HG02885 (cell line): ENCODE data around the gene CROCC.
A peak's percentile ranks its signal among the peaks of the same experiment; 100 is the strongest.
"Not testable (repeated sequence)": the region's sequence is repeated elsewhere in the genome, so short reads cannot be mapped to it uniquely, and the experiment has no call there.

Experiments used
- ATAC-seq: cut with Tn5 transposase; IDR thresholded peaks from one replicate; pipeline ENCODE4 v1.9.1; 2021; ENCODE audit warnings: mild to moderate bottlenecking; ENCODE audit not compliant: unreplicated experiment, poor library complexity

Gene CROCC

DNA sequence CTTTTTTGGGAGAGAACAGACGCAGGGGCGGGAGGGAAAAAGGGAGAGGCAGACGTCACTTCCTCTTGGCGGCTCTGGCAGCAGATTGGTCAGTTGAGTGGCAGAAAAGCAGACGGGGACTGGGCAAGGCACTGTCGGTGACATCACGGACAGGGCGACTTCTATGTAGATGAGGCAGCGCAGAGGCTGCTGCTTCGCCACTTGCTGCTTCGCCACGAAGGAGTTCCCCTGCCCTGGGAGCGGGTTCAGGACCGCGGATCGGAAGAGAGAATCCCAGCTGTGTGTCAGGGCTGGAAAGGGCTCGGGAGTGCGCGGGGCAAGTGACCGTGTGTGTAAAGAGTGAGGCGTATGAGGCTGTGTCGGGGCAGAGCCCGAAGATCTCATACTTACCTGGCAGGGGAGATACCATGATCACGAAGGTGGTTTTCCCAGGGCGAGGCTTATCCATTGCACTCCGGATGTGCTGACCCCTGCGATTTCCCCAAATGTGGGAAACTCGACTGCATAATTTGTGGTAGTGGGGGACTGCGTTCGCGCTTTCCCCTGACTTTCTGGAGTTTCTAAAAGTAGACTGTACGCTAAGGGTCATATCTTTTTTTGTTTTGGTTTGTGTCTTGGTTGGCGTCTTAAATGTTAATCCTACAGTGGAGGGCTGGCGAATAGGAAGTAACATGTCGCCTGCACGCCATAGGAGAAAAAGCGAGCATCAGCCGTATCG, 26.0 kb upstream of the CROCC start, which contains the start of gene RNU1-2:
Gene RNU1-2 (plus strand): TSS at position 383 of the 718 bp plus-strand sequence.
- ATAC-seq, result peak; percentile 82

- not testable (repeated sequence) for ATAC-seq
Measured at GRCh38 chr1:16896316-16897055, 25.2 kb upstream of the CROCC start.

DNA sequence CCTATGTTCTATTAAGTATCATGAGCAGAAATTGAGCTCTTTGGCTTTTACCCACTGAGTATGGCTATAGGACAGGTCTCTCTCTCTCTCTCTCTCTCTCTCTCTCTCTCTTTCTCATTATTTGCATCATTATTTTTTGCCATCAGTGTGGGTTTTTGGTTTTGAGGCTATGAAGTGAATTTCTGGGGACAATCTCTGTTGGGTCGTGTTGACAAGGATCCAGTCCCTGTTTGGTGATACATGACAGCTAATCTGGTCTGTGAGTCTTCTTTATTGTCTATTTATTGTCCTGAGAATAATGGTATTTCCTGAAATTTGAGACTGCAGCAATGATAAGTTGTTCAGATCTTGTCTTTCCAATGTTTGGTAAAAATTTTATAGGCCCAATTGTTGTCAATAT, 24.1 kb upstream of the CROCC start:
- ATAC-seq, result not testable (repeated sequence)

DNA sequence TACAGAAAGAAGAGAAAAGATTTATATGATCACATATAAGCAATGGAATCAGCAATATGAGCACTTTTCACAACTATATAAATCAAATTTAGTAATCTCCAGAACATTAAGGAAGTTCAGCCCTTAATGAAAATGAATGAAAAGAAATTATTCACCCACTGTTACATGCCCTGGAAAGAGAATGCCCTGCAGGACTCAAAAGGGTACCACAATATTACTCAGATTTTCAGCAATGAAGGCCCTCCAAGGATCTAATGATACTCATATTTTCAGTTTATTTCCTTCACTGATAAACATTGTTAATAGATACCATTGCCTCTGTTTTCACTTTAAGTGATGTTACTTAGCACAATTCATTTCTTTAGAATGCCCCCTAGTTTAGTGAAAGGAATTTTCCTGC, 23.4 kb upstream of the CROCC start:
- not testable (repeated sequence) for ATAC-seq

GRCh38 chr1:16899020-16899419, 22.7 kb upstream of the CROCC start:
- not testable (repeated sequence) for ATAC-seq

- ATAC-seq, result no peak
Measured at GRCh38 chr1:16900751-16901150, 21.0 kb upstream of the CROCC start.

DNA sequence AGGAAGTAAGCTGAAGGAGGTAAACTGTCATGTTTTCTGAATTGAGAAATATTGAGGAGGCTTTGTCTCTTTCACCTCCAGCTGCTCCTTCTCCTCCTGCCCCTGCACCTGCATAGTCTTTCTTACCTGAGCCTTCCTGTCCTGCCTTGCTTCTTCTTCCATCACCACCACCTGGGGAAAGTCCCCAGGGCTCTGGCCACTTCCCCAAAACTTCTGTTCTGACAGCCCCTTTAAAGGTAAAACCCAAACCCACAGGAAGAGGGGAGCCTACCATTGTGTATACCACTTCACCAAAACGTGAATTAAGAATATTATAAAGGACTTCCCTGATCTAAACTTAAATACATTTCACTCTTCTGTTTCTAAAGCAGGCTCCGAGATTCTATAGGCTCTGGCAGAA, 20.4 kb upstream of the CROCC start:
- not testable (repeated sequence) for ATAC-seq

GRCh38 chr1:16903054-16903453, 18.7 kb upstream of the CROCC start:
- no peak for ATAC-seq

DNA sequence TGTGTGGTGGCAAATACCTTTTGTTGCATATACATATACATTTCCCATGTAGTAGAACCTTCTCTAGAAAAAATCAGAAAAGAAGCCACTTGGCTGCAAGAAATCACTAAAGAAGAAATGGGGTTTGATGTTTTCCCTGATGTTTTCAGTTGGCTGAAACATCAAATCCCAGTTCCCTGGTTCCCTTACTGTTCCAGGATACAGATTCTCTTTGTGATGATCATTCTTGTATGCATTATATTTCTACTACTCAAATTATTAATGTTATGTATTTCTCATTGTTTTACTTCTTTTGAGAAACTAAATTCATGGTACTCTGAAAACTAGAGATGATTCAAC, 18.3 kb upstream of the CROCC start:
- ATAC-seq, result no peak

DNA sequence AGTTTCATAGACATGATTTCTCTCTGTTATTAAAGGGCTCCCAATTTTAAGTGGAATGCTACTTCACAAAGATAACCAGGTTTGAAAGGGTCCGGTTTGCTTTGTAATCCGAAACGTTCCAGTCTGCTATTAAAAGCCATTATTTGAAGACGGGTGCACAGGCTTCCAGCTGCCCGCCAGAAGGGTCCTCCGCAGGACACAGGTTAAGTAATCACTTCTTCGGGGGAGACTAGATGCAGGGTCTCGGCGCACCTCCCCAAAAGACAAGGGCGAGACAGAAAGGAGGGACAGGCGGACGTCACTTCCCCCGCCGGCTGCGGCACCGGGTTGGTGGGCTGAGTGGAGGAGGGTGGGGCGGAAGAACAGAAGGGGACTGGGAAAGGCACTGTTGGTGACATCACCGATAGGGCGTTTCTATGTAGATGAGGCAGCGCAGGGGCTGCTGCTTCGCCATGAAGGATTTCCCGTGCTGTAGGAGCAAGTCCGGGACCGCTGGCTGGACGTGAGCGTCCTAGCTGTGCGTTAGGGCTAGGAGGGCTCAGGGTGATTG, 17.1 kb upstream of the CROCC start:
- ATAC-seq, result peak; percentile 92

- ATAC-seq, result peak; percentile 74
Measured at GRCh38 chr1:16905110-16905867, 16.4 kb upstream of the CROCC start.

DNA sequence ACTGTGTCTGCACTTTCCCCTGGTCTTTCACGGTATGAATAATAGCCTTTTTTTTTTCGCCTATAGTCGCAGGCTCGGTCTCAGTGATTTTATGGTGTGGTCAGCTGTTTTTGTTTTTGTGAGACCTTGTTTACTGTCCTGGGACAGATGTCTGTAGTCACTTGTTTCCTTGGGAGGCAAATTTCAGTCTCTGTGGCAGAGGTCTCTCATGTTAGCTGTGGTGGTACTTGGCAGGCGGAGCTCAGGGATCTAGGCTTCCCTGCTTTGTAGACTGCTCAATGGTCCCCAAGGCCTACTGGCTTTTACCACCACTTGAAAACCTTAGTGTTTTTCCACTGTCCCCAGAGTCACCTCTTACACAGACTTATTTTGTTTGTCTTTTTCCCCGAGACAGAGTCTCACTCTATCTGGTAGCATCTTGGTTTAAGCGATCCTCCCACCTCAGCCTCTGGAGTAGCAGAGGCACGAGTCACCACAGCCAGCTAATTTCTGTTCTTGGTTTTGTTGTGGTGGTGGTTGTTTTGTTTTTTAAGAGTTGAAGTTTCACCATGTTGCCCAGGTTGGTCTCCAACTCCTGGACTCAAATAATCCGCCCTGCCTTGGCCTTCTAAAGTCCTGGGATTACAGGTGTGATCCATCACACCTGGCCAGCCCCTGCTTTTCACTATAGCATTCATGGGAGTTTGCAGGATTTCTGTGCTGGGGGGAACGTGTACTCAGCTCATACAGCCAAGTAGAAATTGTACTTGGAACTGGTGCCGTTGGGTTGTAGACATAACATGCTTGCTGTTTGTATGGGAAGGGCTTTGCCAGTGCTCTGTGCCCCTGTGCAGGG, 15.6 kb upstream of the CROCC start:
- ATAC-seq, result no peak

GRCh38 chr1:16906873-16907272, 14.9 kb upstream of the CROCC start:
- no peak for ATAC-seq

- no peak for ATAC-seq
Measured at GRCh38 chr1:16907870-16908758, 13.6 kb upstream of the CROCC start.

DNA sequence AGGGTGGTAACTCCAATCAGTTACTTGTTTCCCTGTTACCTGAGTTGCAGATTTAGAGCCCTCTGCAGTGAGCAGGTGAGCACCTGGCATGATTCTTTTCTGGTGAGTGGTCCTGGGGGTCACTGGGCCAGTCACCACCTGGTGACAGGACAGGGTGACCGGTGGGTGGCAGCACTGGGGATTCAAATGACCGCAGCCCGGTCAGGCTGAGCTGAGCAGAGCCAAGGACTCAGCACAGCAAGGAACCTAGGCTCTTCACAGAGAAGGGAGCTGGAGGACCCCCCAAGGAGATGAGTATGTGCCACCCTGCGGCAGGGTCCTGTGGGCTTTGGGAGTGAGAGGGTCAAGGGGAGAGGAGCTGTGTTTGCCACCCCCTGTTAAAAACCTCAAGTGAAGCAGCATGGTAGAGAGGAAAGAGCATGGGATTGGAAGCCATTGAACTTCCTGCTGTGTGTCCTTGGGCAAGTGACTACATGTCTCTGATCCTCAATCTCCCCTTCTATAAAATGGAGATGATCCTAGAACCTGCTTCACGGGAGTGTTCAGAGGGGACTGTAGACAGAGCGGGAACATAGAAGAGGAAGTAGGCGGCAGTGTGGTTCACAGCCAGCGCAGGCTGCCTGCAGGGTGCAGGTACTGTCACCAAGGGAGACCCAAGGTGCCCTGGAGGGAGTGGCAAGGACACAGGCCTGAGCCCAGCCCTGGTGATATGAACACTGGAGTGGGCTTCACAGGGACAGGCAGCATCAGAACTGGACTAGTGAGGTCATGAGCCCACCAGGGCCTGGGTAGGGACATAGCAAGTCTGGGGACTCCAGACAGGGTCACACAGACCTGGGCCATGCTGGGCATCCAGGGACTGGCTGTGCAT, 9.6 kb upstream of the CROCC start:
- not testable (repeated sequence) for ATAC-seq

DNA sequence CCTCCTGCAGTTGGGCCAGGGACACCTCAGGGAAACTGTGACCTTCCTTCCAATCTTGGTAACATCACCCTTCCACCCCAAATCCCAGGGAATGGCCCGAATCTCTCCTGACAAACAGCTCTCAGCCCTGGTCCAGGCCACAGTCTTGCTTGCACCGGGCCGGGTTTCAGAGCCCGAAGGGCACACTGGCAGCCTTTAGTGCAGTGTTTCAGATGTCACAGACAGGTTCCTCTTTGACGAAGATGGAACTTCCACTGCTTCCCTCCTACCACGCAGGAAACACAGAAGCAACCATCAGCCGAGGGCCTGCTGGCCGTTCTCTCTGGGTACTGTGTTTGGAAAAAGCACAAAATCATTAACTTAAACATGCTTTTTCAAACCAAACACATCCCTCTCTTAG, 9.0 kb upstream of the CROCC start:
- not testable (repeated sequence) for ATAC-seq

GRCh38 chr1:16913181-16913832, 8.4 kb upstream of the CROCC start:
- no peak for ATAC-seq
